ENCODE data around the gene RSBN1.

DNA sequence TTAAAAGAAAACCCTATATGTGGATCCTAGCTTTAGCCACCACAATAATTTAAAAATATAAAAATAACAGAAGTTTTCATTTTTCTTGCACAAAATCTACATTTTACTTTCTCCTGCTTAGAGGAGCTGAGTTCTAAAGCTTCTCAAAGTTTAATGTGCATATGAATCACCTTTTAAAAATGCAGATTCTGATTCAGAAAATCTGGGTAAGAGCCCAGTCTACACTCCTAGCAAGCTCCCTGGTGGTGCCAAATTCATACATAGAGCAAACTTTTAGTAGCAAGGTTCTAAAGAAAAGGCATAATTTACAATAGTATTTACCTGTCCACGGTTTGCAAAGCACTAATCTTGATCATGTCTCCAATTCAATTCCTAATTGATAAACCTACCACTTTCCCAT is 19.3 kb downstream of the RSBN1 start:
- TF ChIP-seq, protein P1, sequence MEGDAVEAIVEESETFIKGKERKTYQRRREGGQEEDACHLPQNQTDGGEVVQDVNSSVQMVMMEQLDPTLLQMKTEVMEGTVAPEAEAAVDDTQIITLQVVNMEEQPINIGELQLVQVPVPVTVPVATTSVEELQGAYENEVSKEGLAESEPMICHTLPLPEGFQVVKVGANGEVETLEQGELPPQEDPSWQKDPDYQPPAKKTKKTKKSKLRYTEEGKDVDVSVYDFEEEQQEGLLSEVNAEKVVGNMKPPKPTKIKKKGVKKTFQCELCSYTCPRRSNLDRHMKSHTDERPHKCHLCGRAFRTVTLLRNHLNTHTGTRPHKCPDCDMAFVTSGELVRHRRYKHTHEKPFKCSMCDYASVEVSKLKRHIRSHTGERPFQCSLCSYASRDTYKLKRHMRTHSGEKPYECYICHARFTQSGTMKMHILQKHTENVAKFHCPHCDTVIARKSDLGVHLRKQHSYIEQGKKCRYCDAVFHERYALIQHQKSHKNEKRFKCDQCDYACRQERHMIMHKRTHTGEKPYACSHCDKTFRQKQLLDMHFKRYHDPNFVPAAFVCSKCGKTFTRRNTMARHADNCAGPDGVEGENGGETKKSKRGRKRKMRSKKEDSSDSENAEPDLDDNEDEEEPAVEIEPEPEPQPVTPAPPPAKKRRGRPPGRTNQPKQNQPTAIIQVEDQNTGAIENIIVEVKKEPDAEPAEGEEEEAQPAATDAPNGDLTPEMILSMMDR (conservative IDR thresholded peaks at IDR 0.05 in 1 of 2, IDR thresholded peaks at IDR 0.05 in 1 of 2; ENCODE audit: low read depth in 1 of 2, low read length in 2 of 2), result no peak
- TF ChIP-seq EZH2 (IDR thresholded peaks at IDR 0.05; ENCODE audit: low read length, missing control alignments), result no peak

Measured in fibroblast of lung (primary cell).